GM12874 (cell line): Measurements from ENCODE around the gene KIFC3.

ENCODE experiments used
- CTCF ChIP-seq: IDR thresholded peaks from 2 replicates; pipeline ENCODE4 v1.5.1; 2011; ENCODE audit warnings: low read depth, mild to moderate bottlenecking, control low read depth, low read length, moderate library complexity; ENCODE audit not compliant: insufficient read depth

KIFC3 gene

GRCh38 chr16:57748596-57748995 is 53.7 kb downstream of the KIFC3 start:
- no peak for TF ChIP-seq CTCF

GRCh38 chr16:57747996-57748395 is 54.3 kb downstream of the KIFC3 start:
- TF ChIP-seq CTCF, result no peak

GRCh38 chr16:57747496-57747895 is 54.8 kb downstream of the KIFC3 start:
- TF ChIP-seq CTCF, result no peak

- TF ChIP-seq CTCF, result no peak
Measured at GRCh38 chr16:57747091-57747490, 55.2 kb downstream of the KIFC3 start.

- TF ChIP-seq CTCF, result no peak
Measured at GRCh38 chr16:57745768-57746167, 56.5 kb downstream of the KIFC3 start.

- TF ChIP-seq CTCF, result no peak
Measured at GRCh38 chr16:57744642-57744903, 57.7 kb downstream of the KIFC3 start.

GRCh38 chr16:57743886-57744641 is 58.2 kb downstream of the KIFC3 start:
- no peak for TF ChIP-seq CTCF

- no peak for TF ChIP-seq CTCF
Measured at GRCh38 chr16:57743458-57743857, 58.8 kb downstream of the KIFC3 start.
